GM19023 (cell line): Measurements from ENCODE around the gene PITHD1.
"Not testable (repeated sequence)": the region's sequence is repeated elsewhere in the genome, so short reads cannot be mapped to it uniquely, and the experiment has no call there.

Experiments used
- ATAC-seq: cut with Tn5 transposase; IDR thresholded peaks from one replicate; pipeline ENCODE4 v1.9.1; 2021; ENCODE audit warnings: mild to moderate bottlenecking, moderate library complexity; ENCODE audit not compliant: unreplicated experiment

PITHD1 gene

DNA sequence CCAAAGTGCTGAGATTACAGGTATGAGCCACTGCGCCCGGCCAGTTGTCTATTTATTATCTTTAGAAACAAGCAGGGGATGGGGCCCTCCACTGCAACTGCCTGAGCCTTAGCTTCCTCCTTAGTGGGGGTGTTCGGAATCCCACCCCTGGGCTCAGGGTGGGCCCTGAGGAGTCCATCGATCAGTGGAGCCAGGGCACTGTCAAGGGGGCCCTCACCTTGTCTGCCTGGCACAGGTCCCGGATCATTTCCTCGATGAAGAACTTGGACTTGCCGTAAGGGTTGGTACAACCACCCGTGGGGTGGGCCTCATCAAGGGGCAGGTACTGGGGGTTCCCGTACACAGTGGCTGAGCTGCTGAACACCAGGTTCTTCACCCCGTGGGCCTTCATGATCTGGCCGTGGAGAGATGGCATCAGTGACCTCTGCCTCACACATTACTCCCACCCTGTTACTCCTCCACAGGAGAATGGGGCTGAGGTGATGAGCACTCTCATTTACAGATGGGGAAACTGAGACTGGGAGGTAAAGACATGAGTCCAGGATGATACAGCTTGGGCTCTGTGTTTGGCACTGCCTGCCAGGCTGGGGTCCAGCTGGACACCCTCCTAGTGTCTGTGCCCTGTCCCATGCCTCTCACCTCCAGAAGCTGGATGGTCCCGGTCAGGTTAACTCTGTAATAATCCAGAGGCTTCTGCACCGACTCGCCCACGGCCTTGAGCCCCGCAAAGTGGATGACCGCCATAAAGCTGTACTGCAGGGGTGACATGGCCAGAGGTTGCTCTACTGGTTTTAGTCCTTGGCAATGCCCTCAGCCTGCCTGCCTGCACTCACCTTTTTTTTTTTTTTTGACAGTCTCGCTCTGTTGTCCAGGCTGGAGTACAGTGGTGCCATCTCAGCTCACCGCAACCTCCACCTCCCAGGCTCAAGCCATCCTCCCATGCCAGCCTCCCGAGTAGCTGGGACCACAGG lies 19.5 kb downstream of the PITHD1 start:
- ATAC-seq: no peak

GRCh38 chr1:23798662-23799142 lies 20.5 kb downstream of the PITHD1 start:
- ATAC-seq: no peak

GRCh38 chr1:23799255-23799569 lies 21.0 kb downstream of the PITHD1 start:
- ATAC-seq: no peak

DNA sequence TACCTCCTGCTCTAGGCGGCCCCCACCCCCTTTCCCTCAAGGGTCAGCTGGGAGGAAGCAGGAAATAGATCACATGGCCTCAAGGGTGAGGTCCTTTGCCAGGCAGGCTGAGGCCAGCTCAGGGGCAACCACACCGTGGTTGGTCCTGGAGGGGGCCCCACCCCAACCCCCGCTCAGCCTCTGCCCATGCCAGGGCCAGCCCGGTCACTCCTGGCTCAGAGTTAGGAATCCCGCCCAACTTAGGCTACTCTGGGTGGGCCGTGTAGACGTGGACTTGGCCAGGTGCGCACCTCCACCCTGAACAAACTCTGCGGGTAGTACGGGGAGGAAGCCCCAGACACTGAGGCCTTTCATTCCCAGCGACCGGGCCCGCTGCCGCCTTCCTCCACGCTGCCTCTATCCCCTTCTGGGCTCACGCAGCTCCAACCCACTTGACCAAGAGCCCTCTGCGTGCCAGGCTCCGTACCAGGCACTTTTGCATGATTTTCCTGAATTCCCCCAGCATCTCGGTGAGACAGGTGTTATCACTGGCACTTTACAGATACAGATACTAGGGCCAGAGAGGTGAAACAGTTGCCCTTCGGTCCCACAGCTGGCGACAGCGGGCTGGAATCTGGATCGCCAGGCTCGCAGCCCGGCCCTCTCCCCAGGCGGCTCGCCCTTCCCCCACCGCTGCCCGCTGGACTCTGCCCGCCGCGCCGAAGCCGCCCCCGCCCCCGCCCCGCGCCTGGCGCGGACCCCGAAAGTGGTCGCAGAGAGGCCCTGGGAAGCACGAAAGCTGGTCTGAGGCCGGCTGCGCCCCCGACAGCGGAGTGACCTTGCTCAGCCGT lies 21.6 kb downstream of the PITHD1 start:
- ATAC-seq: peak; percentile 23

GRCh38 chr1:23800400-23801337 lies 22.5 kb downstream of the PITHD1 start, which contains the start of gene GALE:
GALE (minus strand) TSS chr1:23800754; CDS start chr1:23799007, 1,747 bp downstream.
- ATAC-seq: peak; percentile 81

DNA sequence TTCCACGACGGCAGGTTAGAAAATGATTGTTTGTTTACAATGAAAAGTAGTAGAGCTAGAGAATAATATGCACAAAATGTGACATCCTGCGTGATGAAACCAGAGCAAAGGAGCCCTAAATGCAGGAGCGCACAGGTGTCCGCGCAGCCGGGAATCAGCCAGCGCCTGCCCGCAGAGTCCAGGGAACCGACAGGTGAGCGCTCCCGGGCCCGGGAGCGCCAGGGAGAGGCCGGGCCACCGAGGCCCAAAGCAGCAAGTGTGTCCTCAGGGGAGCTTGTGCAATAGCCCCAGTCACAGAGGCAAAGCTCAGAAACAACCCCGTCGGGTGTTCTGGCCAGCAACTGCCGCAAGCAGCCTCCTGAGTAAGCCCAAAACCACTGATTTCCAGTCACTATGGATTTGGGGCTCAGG lies 23.1 kb downstream of the PITHD1 start:
- ATAC-seq: no peak

DNA sequence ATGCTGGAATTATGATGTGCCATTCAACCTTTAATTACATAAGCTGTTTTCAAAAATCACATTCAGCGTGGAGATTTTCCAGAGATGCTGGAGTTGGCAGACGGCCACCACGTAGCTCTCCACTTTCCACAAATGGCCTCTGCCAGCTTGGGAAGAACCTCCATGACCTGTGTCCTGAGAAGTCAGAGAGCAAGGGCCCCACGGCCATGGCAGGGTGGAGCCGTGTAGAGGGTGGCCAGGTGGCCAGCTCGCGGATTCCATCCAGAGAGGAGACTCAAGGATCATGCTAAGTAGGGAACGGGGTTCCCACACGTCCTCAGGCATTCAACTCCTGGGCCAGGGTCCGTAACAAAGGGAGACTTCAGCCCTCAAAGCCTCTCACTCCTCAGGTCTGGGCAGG lies 23.7 kb downstream of the PITHD1 start:
- no peak for ATAC-seq

DNA sequence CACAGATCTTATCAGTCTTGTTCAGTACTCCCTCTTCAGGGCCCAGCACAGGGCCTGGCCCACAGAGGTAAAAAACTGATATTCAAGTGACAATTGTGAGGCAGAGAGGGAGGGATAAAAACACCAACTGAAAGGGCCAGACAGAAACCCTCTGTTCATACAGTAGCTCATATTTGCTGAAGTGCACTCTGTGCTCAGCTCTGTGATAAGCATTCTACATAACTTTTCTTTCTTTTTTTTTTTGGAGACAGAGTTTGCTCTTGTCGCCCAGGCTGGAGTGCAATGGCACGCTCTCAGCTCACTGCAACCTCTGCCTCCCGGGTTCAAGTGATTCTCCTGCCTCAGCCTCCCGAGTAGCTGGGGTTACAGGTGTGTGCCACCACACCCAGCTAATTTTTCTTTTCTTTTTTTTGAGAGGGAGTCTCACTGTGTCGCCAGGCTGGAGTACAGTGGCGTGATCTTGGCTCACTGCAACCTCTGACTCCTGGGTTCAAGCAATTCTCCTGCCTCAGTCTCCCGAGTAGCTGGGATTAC lies 24.7 kb downstream of the PITHD1 start:
- ATAC-seq: not testable (repeated sequence)

- ATAC-seq: no peak
Observed at GRCh38 chr1:23803674-23804073, 25.5 kb downstream of the PITHD1 start.

DNA sequence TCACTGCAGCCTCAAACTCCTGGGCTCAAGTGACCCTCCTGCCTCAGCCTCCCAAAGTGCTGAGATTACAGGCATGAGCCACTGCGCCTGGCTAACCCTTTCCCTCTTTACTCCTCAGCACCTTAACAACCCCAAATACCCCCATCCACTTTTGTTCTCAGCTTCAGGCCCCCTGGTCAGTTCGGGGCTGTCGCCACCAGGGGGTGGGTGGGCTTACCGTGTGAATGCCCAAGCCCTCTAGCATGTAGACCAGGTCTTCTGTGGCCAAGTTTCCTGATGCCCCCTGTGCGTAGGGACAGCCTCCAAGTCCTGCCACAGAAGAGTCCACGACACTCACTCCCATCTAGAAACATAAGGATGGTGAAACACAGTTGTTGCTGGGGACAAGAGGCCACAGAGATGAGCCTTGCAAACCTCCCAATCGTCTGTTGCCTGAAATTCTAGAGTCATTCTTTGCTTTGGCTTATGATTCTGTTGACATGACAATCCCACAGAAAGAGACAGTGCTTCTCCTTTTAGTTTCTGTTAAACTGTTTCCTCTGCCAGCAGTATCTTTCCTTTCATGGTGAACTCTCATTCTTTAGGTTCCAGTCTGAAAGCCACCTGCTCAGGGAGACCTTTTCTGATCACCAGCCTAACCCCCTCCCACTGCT lies 26.1 kb downstream of the PITHD1 start:
- no peak for ATAC-seq

GRCh38 chr1:23805025-23805424 lies 26.8 kb downstream of the PITHD1 start:
- ATAC-seq: no peak

GRCh38 chr1:23806280-23806679 lies 28.1 kb downstream of the PITHD1 start:
- ATAC-seq: no peak

GRCh38 chr1:23807453-23807852 lies 29.2 kb downstream of the PITHD1 start:
- no peak for ATAC-seq

- ATAC-seq: no peak
Observed at GRCh38 chr1:23809751-23810171, 31.5 kb downstream of the PITHD1 start.

GRCh38 chr1:23810818-23811540 lies 32.8 kb downstream of the PITHD1 start:
- no peak for ATAC-seq

GRCh38 chr1:23814016-23814415 lies 35.8 kb downstream of the PITHD1 start:
- no peak for ATAC-seq

DNA sequence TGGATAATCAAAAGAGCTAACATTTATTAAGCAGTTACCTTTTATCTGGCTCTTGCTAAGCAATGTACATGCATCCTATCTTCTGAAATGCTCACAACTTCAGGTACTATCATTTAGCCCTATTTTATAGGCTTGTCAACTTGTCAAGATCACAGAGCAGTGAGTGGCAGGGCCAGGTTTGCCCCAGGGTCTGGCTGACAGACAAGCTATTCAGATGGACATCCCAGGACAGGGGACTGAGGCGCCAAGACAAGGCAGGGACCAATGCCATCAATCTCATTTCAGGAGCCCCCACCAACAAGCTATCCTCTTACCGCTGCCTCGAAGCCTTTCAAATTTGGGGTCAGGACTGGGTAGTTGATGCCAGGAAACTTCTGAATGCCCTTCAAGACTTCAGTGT lies 38.1 kb downstream of the PITHD1 start:
- ATAC-seq: no peak

- ATAC-seq: no peak
Observed at GRCh38 chr1:23816906-23817305, 38.7 kb downstream of the PITHD1 start.

DNA sequence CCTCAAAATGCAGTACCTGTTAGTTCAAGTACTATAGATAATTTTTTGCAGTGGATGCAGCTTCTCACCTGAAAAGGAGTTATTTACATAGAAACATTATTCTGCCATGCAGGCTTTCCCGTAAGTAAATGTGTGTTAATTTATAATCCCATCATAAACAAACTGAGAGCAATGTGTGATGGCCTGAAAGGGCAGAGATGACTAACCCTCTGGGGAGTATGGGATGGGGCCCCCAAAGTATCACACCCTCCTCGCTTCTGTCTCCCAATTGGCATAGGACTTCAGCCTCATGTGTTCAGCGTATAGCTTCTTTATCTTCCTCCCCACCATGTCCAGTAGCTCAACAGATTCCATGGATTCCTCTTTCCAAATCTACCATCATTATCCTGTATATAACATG lies 39.4 kb downstream of the PITHD1 start:
- no peak for ATAC-seq
